ENCODE data around the gene TSR2.
"Not testable (repeated sequence)": the region's sequence is repeated elsewhere in the genome, so short reads cannot be mapped to it uniquely, and the experiment has no call there.

The TSR2 gene

GRCh38 chrX:54473993-54474859, 34.0 kb downstream of the TSR2 start:
- no peak for DNase-seq

- DNase-seq: no peak
These were observed 39.2 kb downstream of the TSR2 start for GRCh38 chrX:54479136-54480111.

- no peak for DNase-seq
These were observed 42.8 kb downstream of the TSR2 start for GRCh38 chrX:54482839-54483593.

GRCh38 chrX:54483946-54484345, 43.7 kb downstream of the TSR2 start:
- no peak for DNase-seq

GRCh38 chrX:54484666-54485065, 44.5 kb downstream of the TSR2 start:
- DNase-seq: no peak

GRCh38 chrX:54489819-54490218, 49.6 kb downstream of the TSR2 start:
- not testable (repeated sequence) for DNase-seq

- DNase-seq: no peak
These were observed 52.1 kb downstream of the TSR2 start for GRCh38 chrX:54492340-54492739.

GRCh38 chrX:54494166-54494988, 54.2 kb downstream of the TSR2 start:
- no peak for DNase-seq
